HG03575 (cell line): Measurements from ENCODE around the gene GPR119.
"Not testable (repeated sequence)": the region's sequence is repeated elsewhere in the genome, so short reads cannot be mapped to it uniquely, and the experiment has no call there.

ENCODE experiments used
- ATAC-seq: cut with Tn5 transposase; IDR thresholded peaks from one replicate; pipeline ENCODE4 v1.9.1; 2021; ENCODE audit not compliant: unreplicated experiment, insufficient number of reproducible peaks, low FRiP score; ENCODE audit errors: extremely low read depth

GPR119 gene

GRCh38 chrX:130343411-130343810 is 42.1 kb downstream of the GPR119 start:
- ATAC-seq = no peak

DNA sequence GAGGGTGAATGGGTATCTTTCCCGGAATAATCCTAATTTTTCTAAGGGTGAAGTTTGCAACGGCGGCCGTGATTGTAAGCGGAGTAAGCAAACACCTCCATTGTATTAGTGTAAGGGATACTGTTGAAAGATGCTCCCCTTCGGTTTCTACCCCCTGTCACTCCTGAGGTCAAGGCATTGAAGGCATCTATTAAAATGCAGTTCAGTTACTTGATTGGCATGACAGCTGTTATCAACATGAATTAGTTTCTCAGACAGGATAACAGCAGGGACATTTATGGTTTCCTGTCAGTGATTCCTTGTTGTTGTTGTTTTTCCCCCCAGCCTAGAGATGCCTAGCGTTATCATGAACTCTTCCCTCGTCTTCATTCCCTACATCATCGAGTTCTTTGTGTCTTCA is 45.2 kb downstream of the GPR119 start:
- ATAC-seq = no peak

DNA sequence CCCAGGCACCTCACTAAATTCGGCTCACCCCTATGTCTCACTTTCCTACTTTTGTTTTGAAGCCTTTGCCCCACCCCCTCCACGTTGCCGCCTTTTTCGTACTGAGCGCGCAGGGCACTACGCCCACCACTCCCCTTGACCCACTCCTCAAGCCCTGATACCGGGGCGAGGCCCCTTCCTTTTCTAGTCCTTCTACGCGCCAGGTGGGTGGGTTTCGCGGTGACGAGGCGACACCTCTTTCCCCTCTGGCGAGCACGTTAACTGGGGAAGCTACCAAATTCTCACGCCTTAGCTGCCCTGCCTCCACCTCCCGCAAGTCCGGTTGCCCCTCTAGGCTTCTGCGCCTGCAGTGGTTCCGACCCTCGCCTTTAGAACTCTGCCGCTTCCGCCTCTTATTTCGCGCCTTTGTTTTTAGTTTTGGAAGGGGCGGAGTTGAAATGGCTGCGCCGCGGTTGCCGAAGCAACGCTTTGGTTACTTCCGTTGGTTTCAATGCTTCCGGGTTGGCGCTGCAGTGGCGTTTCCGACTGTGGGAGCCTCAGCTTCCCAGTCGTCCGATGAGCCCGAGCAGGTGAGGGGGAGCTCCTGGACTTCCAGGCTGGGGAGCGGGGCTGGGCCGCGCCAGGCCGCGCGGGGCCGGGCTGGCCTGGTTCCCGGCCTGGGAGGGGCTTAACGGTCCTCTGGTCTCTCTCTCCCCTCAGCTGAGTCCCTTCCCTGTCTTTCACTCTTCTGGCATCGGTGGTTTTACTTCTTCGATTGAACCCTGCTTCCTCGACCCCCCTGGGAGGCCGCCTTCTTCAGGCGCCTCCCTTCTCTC is 45.9 kb downstream of the GPR119 start, which contains the start of gene SLC25A14:
SLC25A14 (plus strand) TSS at position 512 of the 815 bp plus-strand sequence. CDS start 360 bp downstream, outside the sequence.
- ATAC-seq = peak; percentile 46

GRCh38 chrX:130338869-130339268 is 46.6 kb downstream of the GPR119 start:
- ATAC-seq = not testable (repeated sequence)

DNA sequence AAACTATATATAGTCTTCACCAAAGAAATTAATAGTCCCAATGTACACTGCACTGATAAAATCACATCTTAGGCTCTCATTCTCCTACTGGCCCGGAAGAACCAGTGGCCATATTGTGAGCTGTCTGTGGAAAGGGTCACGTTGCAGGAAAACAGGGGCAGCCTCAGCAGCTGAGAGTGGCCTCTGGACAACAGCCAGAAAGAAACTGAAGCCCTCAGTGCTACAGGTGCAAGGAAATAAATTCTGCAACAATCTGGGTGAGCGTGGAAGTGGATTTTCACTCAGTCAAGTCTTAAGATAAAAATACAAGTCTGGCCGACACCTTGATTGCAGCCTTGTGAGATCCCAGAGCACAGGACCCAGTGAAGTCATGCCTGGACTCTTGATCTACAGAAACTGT is 48.9 kb downstream of the GPR119 start:
- no peak for ATAC-seq
